GM12891 (cell line): Measurements from ENCODE around the gene DLG1.

Experiments
- PAX5 ChIP-seq: IDR thresholded peaks from 2 replicates; pipeline ENCODE4 v1.6.1; 2011; ENCODE audit warnings: low read length, moderate library complexity, mild to moderate bottlenecking; ENCODE audit not compliant: insufficient read depth, severe bottlenecking
- POLR2A ChIP-seq: IDR thresholded peaks from 2 replicates; pipeline ENCODE4 v1.6.1; 2011; ENCODE audit warnings: low read depth, low read length, control low read depth
- POLR2AphosphoS5 ChIP-seq: IDR thresholded peaks from 2 replicates; pipeline ENCODE4 v1.6.1; 2011; ENCODE audit warnings: low read depth, low read length, control low read depth
- POU2F2 ChIP-seq: IDR thresholded peaks from 2 replicates; pipeline ENCODE4 v1.6.1; 2011; ENCODE audit warnings: low read depth, mild to moderate bottlenecking, control low read depth, low read length, moderate library complexity
- SPI1 ChIP-seq: IDR thresholded peaks from 2 replicates; pipeline ENCODE4 v1.6.1; 2011; ENCODE audit warnings: low read depth, low read length, control low read depth
- TAF1 ChIP-seq: IDR thresholded peaks from 2 replicates; pipeline ENCODE4 v1.6.1; 2011; ENCODE audit warnings: low read depth, low read length, control low read depth

DNA sequence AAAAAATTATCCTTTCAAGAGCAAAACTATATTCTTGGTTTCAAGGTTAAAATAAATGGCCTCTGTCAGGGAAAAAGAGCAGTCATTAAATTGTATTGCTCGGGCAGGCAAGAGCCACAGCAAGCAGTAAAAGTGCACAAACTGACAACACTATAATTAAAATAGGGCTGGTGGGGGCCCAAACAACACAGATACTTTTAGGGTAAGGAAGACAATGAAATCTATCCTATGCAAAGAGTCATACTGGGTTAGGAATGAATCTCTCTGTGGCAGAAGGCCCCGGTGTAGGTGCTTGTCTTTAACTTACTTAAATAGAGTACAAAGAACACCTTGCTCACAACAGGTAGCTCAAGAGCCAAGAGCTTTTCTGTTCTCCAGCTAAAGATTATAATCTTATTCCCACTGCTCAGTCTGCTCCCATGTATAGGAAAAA is 94.7 kb downstream of the DLG1 start:
- no peak for TF ChIP-seq POLR2AphosphoS5
- TF ChIP-seq POLR2A: no peak
- TF ChIP-seq SPI1: no peak
- no peak for TF ChIP-seq TAF1
- no peak for TF ChIP-seq POU2F2
- TF ChIP-seq PAX5: no peak
